Measurements from ENCODE around the gene FHAD1. TPM values are rescaled to one million over a fixed set of nuclear protein-coding genes. Genes with fewer than 3 reads are reported as not detected.

The FHAD1 gene
- total RNA-seq, 6 experiments from 2014 or later, result 0.06 to 0.53 (median 0.12) TPM; not detected in 3

DNA sequence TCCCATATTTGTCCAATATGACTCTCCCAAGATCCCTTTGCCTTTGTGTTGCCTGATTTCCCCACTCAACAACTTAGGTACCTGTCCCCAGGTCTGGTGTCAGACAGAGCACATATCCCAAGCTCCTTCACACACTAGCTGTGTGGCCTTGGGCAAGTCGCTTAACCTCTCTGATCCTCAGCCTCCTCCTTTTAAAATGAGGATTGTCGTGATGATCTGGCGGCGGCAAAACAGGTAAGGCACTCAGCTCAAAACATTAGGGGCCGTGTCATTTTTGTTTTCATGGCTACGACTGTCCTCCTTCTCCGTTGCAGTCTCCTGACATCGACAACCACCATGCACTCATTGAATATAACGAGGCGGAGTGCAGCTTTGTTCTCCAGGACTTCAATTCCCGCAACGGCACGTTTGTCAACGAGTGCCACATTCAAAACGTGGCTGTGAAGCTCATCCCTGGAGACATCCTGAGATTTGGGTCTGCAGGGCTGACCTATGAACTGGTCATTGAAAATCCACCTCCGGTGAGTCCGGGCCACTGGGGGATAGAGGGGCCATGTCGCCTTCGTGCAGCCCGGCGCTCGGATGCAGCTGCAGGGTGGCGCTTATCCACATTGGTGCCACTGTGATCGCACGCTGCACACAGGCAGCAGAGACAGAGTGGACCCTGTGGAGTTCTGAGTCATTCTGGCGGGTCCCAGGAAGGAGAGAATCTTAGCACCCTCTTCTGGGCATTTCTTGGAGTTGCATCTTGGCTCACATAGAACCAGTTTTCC is 25.2 kb downstream of the FHAD1 start:
- Histone ChIP-seq H3K4me1 (no peaks in the 10 kb centered on the region), H3K27ac (no peak overlapping the region), H3K36me3 (no peaks in the 10 kb centered on the region), H3K4me3 (no peak overlapping the region), H3K27me3 (no peaks in the 10 kb centered on the region), H3K9me3 (no peaks in the 10 kb centered on the region)
- TF ChIP-seq POLR2A (IDR thresholded peaks at IDR 0.05), result no peak
- TF ChIP-seq, protein P1, sequence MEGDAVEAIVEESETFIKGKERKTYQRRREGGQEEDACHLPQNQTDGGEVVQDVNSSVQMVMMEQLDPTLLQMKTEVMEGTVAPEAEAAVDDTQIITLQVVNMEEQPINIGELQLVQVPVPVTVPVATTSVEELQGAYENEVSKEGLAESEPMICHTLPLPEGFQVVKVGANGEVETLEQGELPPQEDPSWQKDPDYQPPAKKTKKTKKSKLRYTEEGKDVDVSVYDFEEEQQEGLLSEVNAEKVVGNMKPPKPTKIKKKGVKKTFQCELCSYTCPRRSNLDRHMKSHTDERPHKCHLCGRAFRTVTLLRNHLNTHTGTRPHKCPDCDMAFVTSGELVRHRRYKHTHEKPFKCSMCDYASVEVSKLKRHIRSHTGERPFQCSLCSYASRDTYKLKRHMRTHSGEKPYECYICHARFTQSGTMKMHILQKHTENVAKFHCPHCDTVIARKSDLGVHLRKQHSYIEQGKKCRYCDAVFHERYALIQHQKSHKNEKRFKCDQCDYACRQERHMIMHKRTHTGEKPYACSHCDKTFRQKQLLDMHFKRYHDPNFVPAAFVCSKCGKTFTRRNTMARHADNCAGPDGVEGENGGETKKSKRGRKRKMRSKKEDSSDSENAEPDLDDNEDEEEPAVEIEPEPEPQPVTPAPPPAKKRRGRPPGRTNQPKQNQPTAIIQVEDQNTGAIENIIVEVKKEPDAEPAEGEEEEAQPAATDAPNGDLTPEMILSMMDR (IDR thresholded peaks at IDR 0.05), result peak; percentile 60 to 77 (median 70)
- intact Hi-C loops (cut with DNase I), result loop anchor here (10.0 kb wide), 2 partner anchors 117 to 147 kb away; partner anchors contain the start of gene TMEM51 (in 1 of the 2)
- WGBS (ENCODE audit: insufficient coverage, low coverage, low lambda C conversion rate, missing lambda C conversion rate), result 34% methylated on average over 13 of the region's 26 CpGs
- ATAC-seq (peak; percentile 87 to 96 (median 90)), DNase-seq (peak in 2 of 3 donors; percentile 51)

DNA sequence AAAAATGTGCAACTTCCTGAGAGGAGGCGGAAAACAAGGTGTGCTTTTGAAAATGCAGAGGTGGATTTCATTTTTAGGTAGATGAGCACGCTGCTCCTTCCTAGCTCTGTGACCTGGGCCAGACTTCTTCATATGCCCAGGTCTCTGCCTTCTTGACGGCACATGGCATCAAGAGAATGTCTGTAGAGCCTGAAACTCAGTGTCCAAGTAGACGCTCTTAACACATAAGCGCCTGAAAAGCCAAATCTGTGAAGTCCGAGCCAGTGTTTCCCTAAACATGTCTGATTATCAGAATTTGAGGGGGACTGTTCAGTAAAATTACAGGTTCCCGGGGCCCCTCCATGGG is 25.7 kb downstream of the FHAD1 start:
- no peaks in the 10 kb centered on the region for H3K9me3 ChIP-seq
- WGBS (ENCODE audit: insufficient coverage, low coverage, low lambda C conversion rate, missing lambda C conversion rate), result 48% methylated on average over 7 of the region's 7 CpGs
- H3K4me3 ChIP-seq, result no peak overlapping the region
- no peak overlapping the region for H3K27ac ChIP-seq
- TF ChIP-seq, protein P1 (IDR thresholded peaks at IDR 0.05), result no peak
- no peak for TF ChIP-seq POLR2A (IDR thresholded peaks at IDR 0.05)
- no peaks in the 10 kb centered on the region for H3K27me3 ChIP-seq
- DNase-seq (peak in 1 of 3 donors; percentile 13), ATAC-seq (no peak)
- intact Hi-C loops (cut with DNase I), result loop anchor here (10.0 kb wide), 2 partner anchors 118 to 148 kb away; partner anchors contain the start of gene TMEM51 (in 1 of the 2)
- H3K36me3 ChIP-seq, result no peaks in the 10 kb centered on the region
- H3K4me1 ChIP-seq, result no peaks in the 10 kb centered on the region

DNA sequence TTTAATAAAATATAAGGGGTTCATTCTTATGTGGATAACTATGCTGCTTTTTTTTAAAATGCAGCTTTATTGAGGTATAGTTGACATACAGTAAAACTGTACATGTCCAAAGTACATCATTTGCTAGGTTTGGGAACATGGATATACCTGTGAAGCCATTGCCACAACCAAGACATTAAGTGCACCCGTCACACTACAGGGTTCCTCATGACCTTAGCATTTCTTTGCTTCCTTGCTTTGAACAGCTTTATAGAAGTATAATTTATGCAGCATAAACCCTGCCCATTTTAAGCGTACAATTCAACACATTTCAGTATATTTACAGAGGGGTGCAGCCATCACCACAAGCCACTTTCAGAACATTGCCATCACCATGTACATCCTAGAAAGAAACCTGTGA is 26.3 kb downstream of the FHAD1 start:
- Histone ChIP-seq H3K4me1 (no peaks in the 10 kb centered on the region), H3K27ac (no peak overlapping the region), H3K36me3 (no peaks in the 10 kb centered on the region), H3K9me3 (no peaks in the 10 kb centered on the region), H3K4me3 (no peak overlapping the region), H3K27me3 (no peaks in the 10 kb centered on the region)
- TF ChIP-seq, protein P1 (IDR thresholded peaks at IDR 0.05), result no peak
- no peak for TF ChIP-seq POLR2A (IDR thresholded peaks at IDR 0.05)
- intact Hi-C loops (cut with DNase I), result loop anchor here (10.0 kb wide), 2 partner anchors 118 to 148 kb away; partner anchors contain the start of gene TMEM51 (in 1 of the 2)
- 42% methylated on average over 2 of the region's 2 CpGs for WGBS (ENCODE audit: insufficient coverage, low coverage, low lambda C conversion rate, missing lambda C conversion rate)
- DNase-seq (no peak), ATAC-seq (no peak)

DNA sequence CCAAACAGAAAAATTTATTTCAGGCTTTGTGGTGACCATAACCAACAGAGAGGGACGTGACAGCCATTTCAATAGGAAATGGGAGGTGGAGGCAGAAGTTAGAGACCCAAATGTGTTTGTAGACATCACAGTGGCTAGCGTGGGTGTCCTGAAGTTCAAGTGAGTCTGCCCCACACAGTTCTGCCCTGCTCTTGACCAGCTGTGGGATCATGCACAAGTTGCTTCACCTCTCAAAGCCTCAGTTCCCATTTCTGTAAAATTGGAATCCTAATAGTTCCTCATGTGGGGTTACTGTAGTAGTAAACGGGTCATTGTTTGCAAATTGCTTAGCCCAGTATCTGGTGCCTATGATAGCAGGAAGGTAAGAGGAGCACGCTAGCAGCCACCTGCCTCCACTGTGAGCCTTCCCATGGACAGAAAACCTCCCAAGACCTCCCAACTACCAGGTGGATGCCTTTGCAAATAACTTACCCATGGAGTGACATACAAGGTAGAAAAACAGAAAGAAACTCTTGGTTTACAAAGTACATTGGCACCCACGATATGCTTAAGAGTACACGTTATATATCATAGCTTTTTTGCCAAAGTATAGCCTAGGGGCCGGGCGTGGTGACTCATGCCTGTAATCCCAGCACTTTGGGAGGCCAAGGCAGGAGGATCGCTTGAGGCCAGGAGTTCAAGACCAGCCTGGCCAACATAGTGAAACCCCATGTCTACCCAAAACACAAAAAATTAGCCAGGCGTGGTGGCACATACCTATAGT is 29.1 kb downstream of the FHAD1 start:
- ATAC-seq, result peak; percentile 50 to 72 (median 54)
- H3K36me3 ChIP-seq, result no peaks in the 10 kb centered on the region
- H3K27me3 ChIP-seq, result no peaks in the 10 kb centered on the region
- H3K4me1 ChIP-seq, result no peaks in the 10 kb centered on the region
- 56% methylated on average over 8 of the region's 10 CpGs for WGBS (ENCODE audit: insufficient coverage, low coverage, low lambda C conversion rate, missing lambda C conversion rate)
- TF ChIP-seq, protein P1 (IDR thresholded peaks at IDR 0.05), result no peak
- TF ChIP-seq POLR2A (IDR thresholded peaks at IDR 0.05), result no peak
- H3K9me3 ChIP-seq, result no peaks in the 10 kb centered on the region
- DNase-seq, result peak in 1 of 3 donors; percentile 29
- intact Hi-C loops (cut with DNase I), result loop anchor here (10.0 kb wide), 2 partner anchors 121 to 151 kb away; partner anchors contain the start of gene TMEM51 (in 1 of the 2)
- H3K27ac ChIP-seq, result no peak overlapping the region
- H3K4me3 ChIP-seq, result no peak overlapping the region

Measured in right lobe of liver (tissue), 6 donors.